H4 (cell line): Measurements from ENCODE around the gene NECAB2. TPM values are rescaled to one million over a fixed set of nuclear protein-coding genes. Genes with fewer than 3 reads are reported as not detected.
A peak's percentile ranks its signal among the peaks of the same experiment; 100 is the strongest.

Source experiments
- DNase-seq: peaks from one replicate; pipeline ENCODE4 v3.0.0-alpha.2; 2015; ENCODE audit warnings: low spot score
- total RNA-seq: library from RNA; depleted of rRNA; stranded (reverse); fragments of >200 nt; shearing (Covaris generic); gene quantifications from 2 replicates; pipeline ENCODE4 v1.2.3, GENCODE V29; 2014; rRNA removed

Gene NECAB2
- total RNA-seq: 0.37 and 0.52 TPM in 2 replicates

DNA sequence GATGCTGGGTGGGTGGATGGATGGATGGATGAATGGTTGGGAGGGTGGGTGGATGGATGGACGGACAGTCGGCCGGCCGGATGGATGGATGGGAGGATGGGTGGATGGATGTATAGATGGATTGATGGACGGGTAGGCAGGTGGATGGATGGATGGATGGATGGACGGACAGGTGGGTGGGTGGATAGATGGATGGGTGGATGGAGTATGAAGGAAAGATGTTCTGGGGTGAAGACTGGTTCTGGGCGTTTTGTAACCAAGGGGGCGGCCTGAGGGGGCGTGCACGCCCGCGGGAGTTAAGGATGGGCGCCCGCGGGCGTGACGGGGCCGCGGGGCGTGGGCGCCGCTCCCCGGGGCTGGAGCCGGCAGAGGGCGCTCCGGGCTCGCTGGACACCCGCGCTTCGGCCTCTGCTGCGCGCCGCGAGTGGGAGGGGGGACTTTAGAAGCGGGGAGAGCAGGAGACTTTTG lies at the start of gene NECAB2:
NECAB2 (plus strand) TSS at position 407 of the 468 bp plus-strand sequence. CDS start 405 bp downstream, outside the sequence.
- DNase-seq: no peak

DNA sequence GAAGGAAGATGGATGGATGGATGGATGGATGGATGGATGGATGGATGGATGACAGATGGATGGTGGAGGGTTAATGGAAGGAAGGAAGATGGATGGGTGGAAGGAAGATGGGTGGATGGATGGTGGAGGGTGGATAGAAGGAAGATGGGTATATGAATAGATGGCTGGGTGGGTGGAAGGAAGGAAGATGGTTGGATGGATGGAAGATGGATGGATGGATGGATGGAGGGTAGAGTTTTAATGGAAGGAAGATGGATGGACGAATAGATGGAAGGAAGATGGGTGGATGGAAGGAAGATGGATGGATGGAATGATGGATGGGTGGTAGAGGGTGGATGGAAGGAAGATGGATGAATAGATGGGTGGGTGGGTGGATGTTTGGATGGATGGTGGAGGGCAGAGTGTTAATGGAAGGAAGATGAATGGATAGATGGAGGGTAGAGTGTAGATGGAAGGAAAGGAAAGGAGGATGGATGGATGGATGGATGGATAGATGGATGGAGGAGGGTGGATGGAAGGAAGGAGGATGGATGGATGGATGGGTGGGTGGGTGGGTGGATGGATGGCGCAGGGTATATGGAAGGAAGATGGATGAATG lies 47.1 kb upstream of the NECAB2 start:
- no peak for DNase-seq

DNA sequence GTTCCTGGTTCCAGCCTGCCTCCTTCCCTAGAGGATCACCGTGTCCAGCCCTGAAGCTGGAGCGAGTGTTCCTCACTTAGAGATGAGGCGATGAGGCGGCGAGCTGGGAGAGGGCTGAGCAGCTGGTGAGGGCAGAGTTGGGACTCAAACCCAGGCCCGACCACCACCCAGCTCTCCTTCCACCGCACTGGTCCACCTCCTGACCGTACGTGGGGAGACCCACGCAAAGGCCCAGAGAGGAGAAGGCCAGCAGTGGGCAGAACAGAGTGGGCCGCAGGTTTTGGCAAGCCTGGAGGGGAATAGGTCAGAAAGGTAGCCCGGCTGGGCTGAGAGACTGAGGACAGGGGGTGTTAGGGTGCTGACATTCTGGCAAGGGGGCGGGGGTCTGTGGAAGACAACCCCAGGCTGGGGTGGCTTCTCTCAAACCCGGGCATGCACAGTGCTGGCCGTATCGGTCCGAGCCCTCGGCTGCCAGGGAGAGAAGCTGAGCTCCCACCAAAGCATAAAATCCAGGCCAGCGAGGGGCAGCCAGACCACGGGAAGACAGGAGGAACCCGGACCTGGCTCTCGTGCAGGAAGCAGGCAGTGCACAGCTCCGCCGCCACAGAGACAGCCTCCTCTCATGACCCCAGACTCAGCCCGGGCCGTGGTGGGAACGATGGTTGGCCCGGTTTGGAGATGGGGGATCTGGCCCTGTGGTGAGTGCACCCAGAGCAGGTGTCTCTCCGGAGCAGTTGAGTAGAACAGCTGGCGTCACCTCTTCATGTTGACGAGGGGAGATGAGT lies 44.3 kb upstream of the NECAB2 start:
- no peak for DNase-seq

DNA sequence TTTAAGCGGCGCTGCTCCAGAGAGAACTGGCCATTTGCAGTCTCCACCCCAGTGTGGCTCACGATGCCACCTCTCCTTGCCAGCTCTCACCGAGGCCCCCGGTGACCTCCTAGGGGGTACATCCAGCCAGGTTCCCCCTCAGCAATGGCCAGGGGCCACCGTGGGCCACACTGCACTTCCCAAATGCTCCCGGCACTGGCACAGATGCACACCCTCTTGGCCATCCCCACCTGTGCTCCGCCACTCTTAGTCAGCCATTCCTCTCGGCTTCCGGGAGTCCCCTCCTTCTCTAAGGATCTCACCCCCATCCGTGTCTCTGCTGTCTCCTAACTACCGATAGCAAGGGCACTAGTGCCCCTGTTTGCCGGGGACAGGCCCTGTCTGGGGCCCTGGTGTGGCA lies 43.4 kb upstream of the NECAB2 start:
- no peak for DNase-seq

DNA sequence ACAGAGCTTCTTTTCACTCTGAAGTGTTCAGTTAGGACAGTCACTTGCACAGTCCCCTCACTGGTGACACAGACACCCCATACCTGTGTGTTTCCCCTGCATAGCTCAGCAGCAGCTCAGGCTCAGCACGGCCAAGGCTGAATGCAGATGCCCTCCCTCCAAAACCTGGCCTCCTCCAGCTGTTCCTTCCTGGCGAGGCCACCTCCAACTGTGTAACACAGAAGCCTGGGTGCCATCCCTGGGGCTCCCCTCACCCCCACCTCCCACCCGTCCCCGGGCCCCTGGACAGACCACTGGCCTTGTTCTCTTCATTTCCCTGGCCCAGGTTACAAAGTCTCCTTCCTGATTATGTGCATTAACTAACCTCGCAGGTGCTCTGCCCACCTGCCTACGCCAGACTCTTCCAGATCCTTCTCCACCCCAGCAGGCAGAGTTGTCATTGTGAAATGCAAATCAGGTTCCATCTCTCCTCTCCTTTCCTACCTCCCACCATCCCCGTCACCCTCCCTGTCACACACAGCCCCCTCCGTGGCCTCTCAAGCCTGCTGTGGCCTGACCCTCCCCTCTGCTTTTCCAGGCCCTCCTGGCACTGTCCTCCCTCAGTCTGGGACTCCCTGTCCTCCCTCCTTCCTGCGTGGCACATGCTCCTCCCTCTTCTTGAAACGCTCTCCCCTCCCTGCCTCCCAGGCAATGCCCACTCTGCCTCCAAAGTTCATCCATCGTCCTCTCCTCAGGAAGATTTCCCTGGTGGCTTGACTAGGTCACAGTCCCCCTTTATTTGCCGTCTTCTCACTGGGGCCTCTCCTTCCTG lies 42.7 kb upstream of the NECAB2 start:
- DNase-seq: no peak

DNA sequence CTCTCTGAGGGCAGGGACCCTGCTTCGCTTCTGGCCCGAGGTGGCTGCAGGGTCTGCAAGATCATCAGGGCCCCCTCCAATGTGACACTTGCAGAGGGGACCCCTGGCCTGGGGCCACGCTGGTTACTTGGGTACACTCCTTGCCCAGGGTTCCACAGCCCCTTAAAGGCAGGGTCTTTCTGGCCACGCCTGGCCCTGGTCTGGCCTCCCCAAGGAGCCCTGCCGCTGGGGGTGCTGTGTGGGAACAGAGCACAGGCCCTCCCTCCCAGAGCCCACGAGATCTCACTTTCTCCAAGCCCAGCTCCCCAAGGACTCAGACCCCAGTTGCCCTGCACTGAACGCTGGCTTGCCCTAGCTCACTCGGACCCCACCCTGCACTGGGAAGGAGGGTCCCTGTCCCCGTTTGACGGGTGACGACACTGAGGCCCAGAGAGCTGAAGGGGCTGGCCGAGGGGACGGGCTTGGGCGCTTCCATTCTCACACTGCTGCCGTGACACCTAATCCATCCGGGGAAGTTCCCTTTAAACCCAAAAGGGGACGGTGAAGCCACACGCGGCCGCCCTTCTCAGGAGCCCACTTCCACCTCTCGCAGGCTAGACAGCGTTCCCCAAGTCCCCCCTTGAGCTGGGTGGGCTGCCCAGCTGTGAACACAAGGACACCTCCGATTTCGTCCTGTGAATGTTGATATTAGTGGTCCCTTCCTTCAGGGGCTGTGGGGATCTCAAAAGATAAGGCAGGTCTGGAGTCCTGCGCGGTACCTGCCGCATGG lies 41.9 kb upstream of the NECAB2 start:
- DNase-seq: no peak

DNA sequence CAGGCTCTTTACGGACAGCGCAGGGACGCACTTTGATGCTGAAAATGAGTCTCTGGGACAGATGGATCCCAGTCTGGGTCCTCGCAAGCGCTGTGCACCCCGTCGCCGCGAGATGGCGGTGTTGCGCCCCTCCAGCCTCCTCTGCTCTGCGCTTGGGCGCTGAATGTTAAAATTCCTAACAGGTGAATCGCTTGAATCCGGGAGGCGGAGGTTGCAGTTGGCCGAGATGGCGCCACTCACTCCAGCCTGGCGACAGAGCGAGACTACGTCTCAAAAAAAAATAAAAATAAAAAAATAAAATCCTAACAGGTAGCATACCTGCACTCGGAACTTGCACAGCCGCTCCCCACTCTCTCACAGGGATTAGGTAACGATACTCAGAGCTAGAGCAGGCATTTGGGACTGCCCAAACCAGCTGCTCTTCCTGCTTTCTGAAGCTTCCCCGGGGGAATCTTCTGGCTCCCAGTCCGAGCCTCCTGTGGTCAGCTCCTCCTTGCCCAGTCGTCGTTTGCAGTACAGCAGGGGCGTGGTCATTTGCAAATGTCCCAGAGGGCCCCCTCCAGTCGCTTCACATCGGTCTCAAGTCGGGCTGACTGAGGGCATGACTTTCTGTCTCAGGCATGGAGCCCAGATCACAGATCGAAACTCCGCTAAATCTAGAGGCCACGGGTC lies 41.2 kb upstream of the NECAB2 start:
- DNase-seq: peak; percentile 61

DNA sequence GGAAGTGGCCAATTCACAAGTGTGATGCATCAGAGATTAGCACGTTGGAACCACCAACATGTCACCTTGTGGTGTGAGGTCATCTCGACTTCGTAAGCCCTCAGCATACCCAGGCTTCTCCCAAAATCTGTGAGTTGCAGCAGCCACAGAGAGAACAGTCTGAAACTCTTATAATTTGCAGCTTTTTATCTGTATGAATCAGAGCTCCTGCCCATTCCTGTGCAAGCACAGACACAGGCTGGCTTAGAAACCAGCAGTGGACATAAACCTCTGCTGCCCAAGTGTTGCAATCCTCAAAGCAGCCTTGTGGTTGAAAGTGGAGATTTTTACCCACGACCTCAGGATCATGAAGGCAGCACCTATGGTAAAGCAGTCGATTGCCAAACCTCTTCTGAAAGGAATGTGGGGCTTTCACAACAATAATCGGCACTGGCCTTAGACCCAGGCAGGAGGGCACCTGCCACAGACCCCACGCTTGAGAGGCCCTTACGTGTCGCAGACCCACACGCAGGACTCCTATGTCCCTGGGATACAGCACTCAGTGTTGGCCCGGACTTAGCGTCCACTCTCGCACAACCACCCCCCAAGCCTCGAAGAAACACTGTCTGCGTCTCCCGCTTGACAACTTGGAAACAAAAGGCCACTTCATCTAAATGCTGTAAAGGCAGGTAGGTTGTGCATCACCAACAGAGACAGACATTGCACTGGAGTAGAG lies 39.5 kb upstream of the NECAB2 start:
- no peak for DNase-seq

DNA sequence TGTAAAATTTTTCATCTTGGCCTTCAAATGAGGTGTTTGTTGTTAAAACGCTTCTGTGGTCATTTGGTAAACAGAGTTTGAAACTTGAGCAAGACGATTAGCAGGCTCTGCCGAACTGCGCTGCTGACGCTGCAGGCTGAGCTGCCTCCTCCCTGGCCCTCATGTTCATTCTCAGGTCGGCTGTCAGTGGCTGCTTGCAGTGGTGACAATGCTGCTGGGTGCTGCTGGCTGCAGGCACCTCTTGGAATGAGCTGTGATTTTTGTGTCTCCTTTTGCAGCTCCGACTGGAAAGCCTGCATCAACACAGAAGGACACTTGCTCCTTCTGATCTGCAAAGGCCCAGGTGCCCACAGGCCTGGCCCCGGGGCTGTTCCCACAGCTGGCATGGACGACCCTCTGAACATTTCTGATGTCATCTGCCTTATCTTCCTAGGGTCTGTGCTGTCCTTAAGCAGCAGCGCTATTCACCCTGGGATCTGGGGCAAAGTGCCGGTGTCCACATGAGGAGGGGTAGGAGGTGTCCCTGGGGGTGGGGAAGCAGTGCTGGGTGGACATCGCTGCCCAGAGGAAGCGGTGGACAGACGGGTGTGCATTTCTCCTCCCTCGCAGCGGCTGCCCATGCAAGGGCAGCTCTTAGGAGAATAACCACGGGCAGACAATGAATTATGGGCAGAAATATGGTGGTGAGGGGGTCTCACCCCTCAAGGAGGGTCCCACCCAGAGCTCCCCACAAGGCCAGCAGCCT lies 38.1 kb upstream of the NECAB2 start:
- DNase-seq: no peak

DNA sequence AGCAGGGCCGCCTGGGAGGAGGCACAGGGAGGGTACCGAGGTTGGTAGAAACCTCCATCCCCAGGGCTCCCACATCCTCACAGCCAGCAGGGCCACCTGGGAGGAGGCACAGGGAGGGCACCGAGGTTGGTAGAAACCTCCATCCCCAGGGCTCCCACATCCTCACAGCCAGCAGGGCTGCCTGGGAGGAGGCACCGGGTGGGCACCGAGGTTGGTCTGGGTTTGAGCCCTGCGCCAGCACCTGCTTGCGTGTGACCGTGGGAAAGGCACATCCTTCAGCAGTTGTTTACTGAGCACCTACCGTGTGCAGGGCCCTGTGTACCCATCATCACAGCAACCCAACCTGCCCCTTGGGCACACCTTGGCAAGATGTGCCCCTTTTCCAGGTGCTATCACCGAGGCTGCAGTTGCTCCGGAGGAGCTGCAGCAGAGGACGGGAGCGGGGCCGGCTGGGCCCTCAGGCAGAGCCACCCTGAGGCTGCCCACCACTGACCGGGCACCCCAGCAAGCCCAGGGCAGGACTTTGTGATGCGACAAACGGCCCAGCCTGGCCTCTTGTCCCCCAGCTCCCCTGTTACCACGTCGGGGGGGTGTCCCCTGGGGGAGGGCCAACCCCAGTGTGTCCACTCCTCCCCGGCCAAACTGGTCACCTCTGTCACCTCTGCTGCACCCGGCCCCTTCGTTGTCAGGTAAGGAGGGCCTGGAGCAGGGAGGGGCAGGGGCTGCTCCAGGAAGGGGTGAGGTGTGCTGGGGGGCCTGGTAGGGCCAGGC lies 37.1 kb upstream of the NECAB2 start:
- DNase-seq: no peak

DNA sequence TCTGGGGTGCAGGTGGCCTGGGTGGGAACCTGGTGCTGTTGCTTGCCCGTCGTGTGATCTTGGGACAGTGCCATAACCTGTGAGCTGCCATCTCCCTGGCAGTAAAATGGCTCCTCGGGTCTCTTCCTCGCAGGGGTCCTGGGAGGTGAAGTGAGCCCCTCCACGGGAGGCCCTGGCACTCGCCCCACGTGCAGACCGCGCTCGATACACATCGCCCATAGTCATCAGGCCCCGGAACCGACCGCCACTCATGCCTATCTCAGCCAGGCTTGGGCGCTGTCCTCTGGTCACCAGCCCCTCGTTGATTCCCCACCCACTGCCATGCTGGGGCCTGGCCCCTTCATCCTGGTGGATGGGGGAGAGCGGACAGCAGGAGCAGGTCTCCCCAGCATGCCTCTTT lies 36.5 kb upstream of the NECAB2 start:
- DNase-seq: no peak

DNA sequence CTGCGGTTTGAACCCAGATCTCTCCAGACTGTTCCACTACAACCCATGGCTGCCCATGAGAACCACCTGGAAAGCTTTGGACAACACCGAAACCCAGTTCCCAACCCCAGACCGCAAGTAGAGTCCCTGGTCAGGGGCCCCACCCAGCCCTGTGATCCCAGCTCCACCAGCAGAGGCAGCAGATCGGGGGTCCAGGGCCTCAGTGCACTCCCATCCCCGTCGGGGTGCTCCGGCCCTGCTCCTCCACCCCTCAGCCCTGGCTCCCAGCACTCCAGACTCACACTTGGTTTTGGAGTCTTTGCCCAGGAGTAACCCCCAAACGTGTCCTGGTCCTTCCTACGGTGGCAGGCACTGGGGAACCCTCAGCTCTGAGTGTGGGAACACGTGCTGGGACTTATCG lies 35.7 kb upstream of the NECAB2 start:
- no peak for DNase-seq

DNA sequence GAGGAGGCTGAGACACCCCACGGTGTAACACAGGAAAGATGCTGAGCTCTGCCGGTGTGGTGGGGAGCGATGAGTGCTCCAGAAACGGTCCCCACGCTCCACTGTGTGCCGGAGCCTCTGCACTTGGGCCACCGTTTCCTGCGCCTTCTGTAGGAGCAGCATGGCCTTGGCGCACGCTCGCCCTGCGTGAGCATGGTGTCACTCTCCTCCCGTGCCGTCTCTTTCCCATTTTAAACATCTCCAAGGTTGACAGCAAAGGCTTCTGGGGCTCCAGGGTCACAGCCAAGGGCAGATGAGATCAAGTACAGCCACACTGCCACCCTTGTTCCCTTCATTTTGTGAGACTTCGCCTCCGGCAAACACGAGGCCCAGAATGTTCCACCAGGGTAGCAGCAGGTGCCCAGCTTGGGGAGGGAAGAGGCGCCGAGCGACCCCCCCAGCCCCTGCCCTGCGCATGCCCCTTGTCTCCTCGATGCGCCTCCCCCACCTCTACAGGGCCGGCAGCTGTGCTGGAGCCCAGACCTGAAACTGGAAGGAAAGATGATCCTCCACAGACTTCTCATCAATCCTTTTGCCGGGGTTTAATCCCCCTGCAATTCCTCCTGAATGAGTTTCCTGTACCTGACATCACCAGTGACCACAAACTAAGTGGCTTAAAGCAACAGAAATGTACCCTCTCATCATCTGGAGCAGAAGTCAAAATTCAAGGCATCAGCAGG lies 34.9 kb upstream of the NECAB2 start:
- no peak for DNase-seq

DNA sequence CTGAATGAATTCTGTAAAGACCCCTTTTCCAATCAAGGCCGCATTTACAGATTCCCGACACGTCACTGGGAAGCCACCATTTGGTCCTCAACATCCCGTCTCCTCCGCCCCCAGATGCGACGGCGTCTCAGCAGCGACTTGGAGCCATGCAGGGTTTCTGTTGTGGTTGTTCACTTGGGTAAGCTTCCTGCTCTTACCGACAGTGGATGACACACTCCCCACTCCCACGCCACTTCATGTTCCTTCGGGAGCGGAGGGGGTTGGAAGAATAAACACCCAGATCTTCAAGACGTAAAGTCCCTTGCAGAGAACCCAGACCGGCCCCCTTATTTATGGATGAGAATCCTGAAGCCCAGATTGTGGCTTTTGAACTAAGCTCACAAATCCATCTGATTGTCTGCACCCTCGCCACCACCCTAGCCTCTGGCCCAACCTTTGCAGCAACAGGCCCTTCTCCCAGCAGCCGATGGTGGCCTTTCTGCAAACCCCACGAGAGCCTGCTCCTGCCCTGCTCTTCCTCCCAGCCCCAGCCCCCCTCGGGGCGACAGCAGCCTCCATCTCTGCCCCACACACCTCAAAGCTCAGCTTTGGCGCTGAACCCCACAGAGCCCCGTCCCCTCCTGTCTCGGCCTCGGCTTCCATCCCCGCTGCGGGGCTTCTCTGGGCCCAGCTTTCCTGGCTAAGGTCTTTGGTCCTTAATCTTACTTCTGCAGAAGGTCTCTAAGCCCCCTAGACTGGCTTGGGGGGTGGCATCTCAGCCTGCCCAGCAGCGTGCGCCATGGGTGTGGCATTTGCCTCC lies 34.0 kb upstream of the NECAB2 start:
- no peak for DNase-seq

DNA sequence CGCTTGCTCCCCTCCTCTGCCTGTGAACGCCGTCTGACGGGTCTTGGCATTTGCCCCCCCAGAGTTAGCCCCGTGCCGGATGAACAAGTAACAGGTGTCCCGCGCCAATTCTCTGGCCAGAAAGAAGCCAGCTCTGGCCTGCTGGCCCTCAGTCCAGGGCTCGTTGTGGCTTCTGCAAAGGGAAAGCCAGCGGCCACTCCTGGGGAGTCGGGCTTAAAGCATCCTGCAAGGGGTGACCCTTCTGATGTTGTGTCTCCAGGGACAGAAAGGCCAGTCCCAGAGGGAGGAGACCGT lies 33.4 kb upstream of the NECAB2 start:
- no peak for DNase-seq

DNA sequence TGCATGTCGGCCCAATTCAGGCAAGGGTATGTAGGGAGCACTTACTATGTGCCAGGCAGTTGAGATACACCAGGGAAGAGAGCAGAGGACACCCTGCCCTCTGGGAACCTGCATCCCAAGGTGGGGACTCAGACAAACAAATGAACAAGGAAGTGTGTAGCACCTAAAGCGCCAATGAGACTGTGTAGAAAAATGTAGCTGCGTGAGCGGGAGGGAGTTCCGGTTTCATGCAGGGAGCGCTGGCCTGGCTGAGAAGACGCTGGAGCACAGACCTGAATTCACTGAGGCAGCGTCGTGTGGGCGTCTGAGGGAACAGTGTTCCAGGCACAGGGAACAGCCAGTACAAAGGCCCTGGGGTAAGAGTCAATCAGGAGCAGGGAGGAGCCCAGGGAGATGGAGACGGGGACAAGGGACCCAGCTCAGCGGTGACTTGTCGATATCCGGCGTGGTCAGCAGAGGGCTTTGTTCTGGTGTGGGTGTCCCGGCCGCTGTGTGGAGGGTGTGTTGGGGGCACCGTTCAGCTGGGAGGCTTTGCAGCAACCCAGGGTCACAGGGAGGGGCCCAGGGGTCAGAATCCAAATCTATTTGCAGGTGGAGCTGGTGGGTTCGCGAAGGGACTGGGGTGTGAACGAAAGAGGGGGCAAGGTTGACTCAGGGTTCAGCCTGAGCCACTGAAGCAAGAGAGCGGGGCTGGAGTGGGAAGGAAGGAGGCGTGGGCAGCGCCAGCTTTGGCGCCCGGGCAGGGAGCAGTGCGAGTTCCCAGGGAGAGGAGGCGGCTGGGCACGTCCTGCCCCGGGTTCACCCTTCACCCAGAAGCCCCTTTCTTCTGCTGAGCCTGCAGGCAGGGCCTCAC lies 32.8 kb upstream of the NECAB2 start:
- DNase-seq: no peak

DNA sequence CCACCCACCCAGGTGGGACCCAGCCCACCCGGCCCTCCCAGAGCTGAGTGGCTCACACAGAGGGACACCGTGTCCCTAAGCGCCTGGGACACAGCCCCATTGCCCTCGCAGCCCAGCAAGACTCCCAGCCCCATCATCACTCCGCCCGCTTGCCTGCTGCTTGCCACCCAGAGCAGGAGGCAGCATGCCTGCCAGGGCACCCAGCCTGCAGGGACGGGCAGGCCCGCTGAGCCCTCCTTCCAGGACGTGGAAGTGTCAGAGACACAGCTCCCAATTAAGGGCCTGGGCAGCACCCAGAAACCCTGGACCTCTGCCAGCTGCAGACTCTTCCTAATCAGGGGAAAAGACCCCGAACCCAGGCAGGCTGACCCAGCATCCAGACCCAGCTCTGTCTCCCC lies 32.2 kb upstream of the NECAB2 start:
- no peak for DNase-seq
